ENCODE results near the gene LIN28B.

GRCh38 chr6:104983296-104983695 lies 26.4 kb downstream of the LIN28B start:
- TF ChIP-seq EP300 (IDR thresholded peaks at IDR 0.05; ENCODE audit: low read depth): no peak
- TF ChIP-seq, protein P1, sequence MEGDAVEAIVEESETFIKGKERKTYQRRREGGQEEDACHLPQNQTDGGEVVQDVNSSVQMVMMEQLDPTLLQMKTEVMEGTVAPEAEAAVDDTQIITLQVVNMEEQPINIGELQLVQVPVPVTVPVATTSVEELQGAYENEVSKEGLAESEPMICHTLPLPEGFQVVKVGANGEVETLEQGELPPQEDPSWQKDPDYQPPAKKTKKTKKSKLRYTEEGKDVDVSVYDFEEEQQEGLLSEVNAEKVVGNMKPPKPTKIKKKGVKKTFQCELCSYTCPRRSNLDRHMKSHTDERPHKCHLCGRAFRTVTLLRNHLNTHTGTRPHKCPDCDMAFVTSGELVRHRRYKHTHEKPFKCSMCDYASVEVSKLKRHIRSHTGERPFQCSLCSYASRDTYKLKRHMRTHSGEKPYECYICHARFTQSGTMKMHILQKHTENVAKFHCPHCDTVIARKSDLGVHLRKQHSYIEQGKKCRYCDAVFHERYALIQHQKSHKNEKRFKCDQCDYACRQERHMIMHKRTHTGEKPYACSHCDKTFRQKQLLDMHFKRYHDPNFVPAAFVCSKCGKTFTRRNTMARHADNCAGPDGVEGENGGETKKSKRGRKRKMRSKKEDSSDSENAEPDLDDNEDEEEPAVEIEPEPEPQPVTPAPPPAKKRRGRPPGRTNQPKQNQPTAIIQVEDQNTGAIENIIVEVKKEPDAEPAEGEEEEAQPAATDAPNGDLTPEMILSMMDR (IDR thresholded peaks at IDR 0.05): no peak
- no peak for TF ChIP-seq POLR2A (IDR thresholded peaks at IDR 0.05)
- TF ChIP-seq POLR2AphosphoS5 (IDR thresholded peaks at IDR 0.05): no peak
